Esophagus muscularis mucosa (tissue), 4 donors: ENCODE results near the gene TNKS2. TPM values are rescaled to one million over a fixed set of nuclear protein-coding genes. Genes with fewer than 3 reads are reported as not detected.
"Not testable (repeated sequence)": the region's sequence is repeated elsewhere in the genome, so short reads cannot be mapped to it uniquely, and the experiment has no call there.

ENCODE experiments used
- DNase-seq: peaks from one replicate; pipeline ENCODE4 v3.0.0-alpha.2; 2017; ENCODE audit errors: extremely low spot score
- H3K27ac ChIP-seq, 4 donors: fragments of 200-600 bp; sonication (generic); replicated peaks in 1 of 4; 1 replicate in 3 of 4; 2 replicates in 1 of 4; pipeline ENCODE4 v1.5.1; 2016 to 2019; ENCODE audit warnings: mild to moderate bottlenecking in 1 of 4
- H3K27me3 ChIP-seq, 4 donors: fragments of 200-600 bp; sonication (generic); one replicate each; pipeline versions ENCODE4 v1.5.1 to v1.6.0; 2016 to 2019
- H3K36me3 ChIP-seq, 4 donors: fragments of 200-600 bp; sonication (generic); one replicate each; pipeline ENCODE4 v1.5.1; 2016 to 2019
- H3K4me1 ChIP-seq, 4 donors: fragments of 200-600 bp; sonication (generic); one replicate each; pipeline ENCODE4 v1.5.1; 2016 to 2019
- H3K4me3 ChIP-seq, 4 donors: fragments of 200-600 bp; sonication (generic); 1 replicate in 2 of 4; 2 replicates in 2 of 4; pipeline ENCODE4 v1.5.1; 2016 to 2019; ENCODE audit warnings: mild to moderate bottlenecking in 4 of 4, moderate library complexity in 1 of 4
- H3K9me3 ChIP-seq, 4 donors: fragments of 200-600 bp; sonication (generic); 1 replicate in 3 of 4; 2 replicates in 1 of 4; pipeline ENCODE4 v1.5.1; 2016 to 2019
- CTCF ChIP-seq, 3 experiments: fragments of 200-600 bp in 2 of 3; fragments of 450-650 bp in 1 of 3; sonication (generic) in 2 of 3; IDR thresholded peaks; one replicate each; pipeline ENCODE4 v1.5.1; 2017 to 2019; ENCODE audit warnings: antibody characterized with exemption in 3 of 3, mild to moderate bottlenecking in 2 of 3, moderate library complexity in 1 of 3
- EP300 ChIP-seq: sonication (generic); formaldehyde crosslinking; IDR thresholded peaks from one replicate; pipeline ENCODE4 v1.6.1; 2017; ENCODE audit warnings: antibody characterized with exemption
- POLR2A ChIP-seq: fragments of 450-650 bp; IDR thresholded peaks from one replicate; pipeline ENCODE4 v1.6.1; 2017; ENCODE audit warnings: antibody characterized with exemption, moderate library complexity, mild to moderate bottlenecking, low read depth
- POLR2AphosphoS5 ChIP-seq, 2 donors: sonication (generic); formaldehyde crosslinking; IDR thresholded peaks; one replicate each; pipeline ENCODE4 v1.6.1; 2017; ENCODE audit warnings: antibody characterized with exemption in 2 of 2
- WGBS: methylation state at CpG from one replicate; pipeline ENCODE4 v1.1.5; 2018; 5-methylcytosine and 5-hydroxymethylcytosine counted together
- intact Hi-C: fragments of 100-400 bp; cut with DNase I; formaldehyde crosslinking; loops from one replicate; pipeline ENCODE4 v1.15.1; 2023
- total RNA-seq, 4 donors: library from RNA; depleted of rRNA; stranded (reverse); fragments of >200 nt; gene quantifications; one replicate each; pipeline versions ENCODE4 v1.1.0 to v1.2.1, GENCODE V29; 2016

The TNKS2 gene
- 10 to 100 TPM; 36.7 to 47.1 (median 43.2) TPM for total RNA-seq

GRCh38 chr10:91797874-91798648, at the start of gene TNKS2:
Gene TNKS2 (plus strand): TSS chr10:91798426. CDS start chr10:91798691, 265 bp downstream.
- H3K27me3 ChIP-seq: no peaks in the 10 kb centered on the region
- H3K4me1 ChIP-seq: peaks cover 30 to 58% (median 53%) of the 10 kb centered on the region in 4 donors
- peaks cover 0 to 13% (median 5%) of the 10 kb centered on the region in 4 donors for H3K36me3 ChIP-seq
- TF ChIP-seq EP300: no peak
- peak in 1 of 3 experiments; percentile 13 for TF ChIP-seq CTCF (IDR thresholded peaks at IDR 0.05)
- TF ChIP-seq POLR2A: peak; percentile 79
- peak; percentile 96 to 99 for TF ChIP-seq POLR2AphosphoS5 (IDR thresholded peaks at IDR 0.05)
- DNase-seq: peak; percentile 98
- WGBS: under 1% methylated on average over 27 of the region's 64 CpGs
- peak within 1 kb of the TSS; percentile 99 to 100 (median 99) for H3K27ac ChIP-seq
- no peaks in the 10 kb centered on the region for H3K9me3 ChIP-seq
- peak within 1 kb of the TSS; percentile 84 to 97 (median 94) for H3K4me3 ChIP-seq
- intact Hi-C loops: loop anchor here (5.0 kb wide), 1 partner anchor 241 kb away; no protein-coding TSS in a partner anchor

- H3K27ac ChIP-seq, DNase-seq, H3K36me3 ChIP-seq, H3K4me1 ChIP-seq, intact Hi-C loops, H3K9me3 ChIP-seq, H3K27me3 ChIP-seq, H3K4me3 ChIP-seq: not testable (repeated sequence)
- 97% methylated on average over 6 of the region's 20 CpGs for WGBS
These were observed 48.6 kb upstream of the TNKS2 start for GRCh38 chr10:91749592-91749991.

- TF ChIP-seq EP300 (no peak), POLR2A (no peak), POLR2AphosphoS5 (IDR thresholded peaks at IDR 0.05) (no peak), CTCF (IDR thresholded peaks at IDR 0.05) (no peak)
- Histone ChIP-seq H3K4me1 (no peaks in the 10 kb centered on the region), H3K27ac (no peak overlapping the region), H3K27me3 (no peaks in the 10 kb centered on the region), H3K9me3 (no peaks in the 10 kb centered on the region), H3K36me3 (no peaks in the 10 kb centered on the region), H3K4me3 (no peak overlapping the region)
- 84% methylated on average over 2 of the region's 2 CpGs for WGBS
- intact Hi-C loops: no loop called here
- DNase-seq: no peak
These were observed 41.9 kb upstream of the TNKS2 start for GRCh38 chr10:91756286-91756685.

GRCh38 chr10:91758303-91759146, 39.7 kb upstream of the TNKS2 start:
- Histone ChIP-seq H3K4me3 (no peak overlapping the region), H3K9me3 (no peaks in the 10 kb centered on the region), H3K27ac (no peak overlapping the region), H3K27me3 (no peaks in the 10 kb centered on the region), H3K4me1 (no peaks in the 10 kb centered on the region), H3K36me3 (no peaks in the 10 kb centered on the region)
- no peak for DNase-seq
- peak; percentile 32 to 52 (median 39) for TF ChIP-seq CTCF (IDR thresholded peaks at IDR 0.05)
- TF ChIP-seq POLR2AphosphoS5 (IDR thresholded peaks at IDR 0.05): no peak
- 56% methylated on average over 3 of the region's 3 CpGs for WGBS
- intact Hi-C loops: no loop called here

GRCh38 chr10:91759581-91759986, 38.6 kb upstream of the TNKS2 start:
- no peaks in the 10 kb centered on the region for H3K4me1 ChIP-seq
- intact Hi-C loops: no loop called here
- 76% methylated on average over 5 of the region's 5 CpGs for WGBS
- no peak overlapping the region for H3K27ac ChIP-seq
- H3K9me3 ChIP-seq: no peaks in the 10 kb centered on the region
- no peak overlapping the region for H3K4me3 ChIP-seq
- no peaks in the 10 kb centered on the region for H3K27me3 ChIP-seq
- no peak for TF ChIP-seq POLR2A
- no peaks in the 10 kb centered on the region for H3K36me3 ChIP-seq
- no peak for DNase-seq
